Panc1 (cell line): Measurements from ENCODE around the gene ZNF692. TPM values are rescaled to one million over a fixed set of nuclear protein-coding genes. Genes with fewer than 3 reads are reported as not detected.

Experiments used
- ATAC-seq: fragments of 200-7000 bp; cut with Tn5 transposase; 2 replicates; pipeline ENCODE4 v1.9.1; 2020; ENCODE audit warnings: mild to moderate bottlenecking, moderate library complexity
- BruUV-seq: library from RNA; stranded (reverse); fragments of 400-500 nt; replicated peaks from 2 replicates; lab custom pipeline; 2021; lab: Mats Ljungman, UMichigan
- CTCF ChIA-PET: fragments of 300-600 bp; sonication (Branson Sonifier 250); formaldehyde crosslinking; loops from one replicate; lab custom pipeline; 2022; ENCODE audit warnings: antibody characterized with exemption; lab: Charles Lee
- POLR2A ChIA-PET: fragments of 300-600 bp; sonication (Branson Sonifier 250); formaldehyde crosslinking; loops from one replicate; lab custom pipeline; 2022; ENCODE audit warnings: antibody characterized with exemption; lab: Charles Lee
- DNase-seq: peaks from one replicate; pipeline ENCODE4 v3.0.0-alpha.2; 2010; ENCODE audit warnings: low read depth, low spot score
- H3K27ac ChIP-seq: 2 replicates; pipeline ENCODE4 v1.5.1; 2011; ENCODE audit warnings: mild to moderate bottlenecking, low read length, inconsistent platforms
- H3K27me3 ChIP-seq: fragments of 200-500 bp; sonication (Bioruptor generic); 2 replicates; pipeline ENCODE4 v1.6.0; 2014; ENCODE audit warnings: low read length, inconsistent platforms; ENCODE audit not compliant: control insufficient read depth, insufficient read depth
- H3K36me3 ChIP-seq: fragments of 200-500 bp; sonication (Bioruptor generic); 2 replicates; pipeline ENCODE4 v1.5.1; 2014; ENCODE audit warnings: inconsistent platforms, mild to moderate bottlenecking, low read length, moderate library complexity; ENCODE audit not compliant: control insufficient read depth, insufficient read depth
- H3K4me1 ChIP-seq: 2 replicates; pipeline ENCODE4 v1.5.1; 2011; ENCODE audit warnings: inconsistent platforms, mild to moderate bottlenecking, low read length, moderate library complexity; ENCODE audit not compliant: control insufficient read depth, insufficient read depth
- H3K4me3 ChIP-seq, 2 experiments: 2 replicates each; pipeline ENCODE4 v1.5.1; 2011 to 2012; ENCODE audit warnings: low read depth in 2 of 2, low read length in 2 of 2, mild to moderate bottlenecking in 2 of 2, inconsistent platforms in 1 of 2, moderate library complexity in 1 of 2
- H3K9me3 ChIP-seq: fragments of 200-500 bp; sonication (Bioruptor generic); 2 replicates; pipeline ENCODE4 v1.5.1; 2014; ENCODE audit warnings: low read depth, mild to moderate bottlenecking, inconsistent platforms, low read length, moderate library complexity; ENCODE audit not compliant: control insufficient read depth, insufficient read depth
- CTCF ChIP-seq: fragments of 450-650 bp; IDR thresholded peaks from 2 replicates; pipeline ENCODE4 v1.5.1; 2017; ENCODE audit warnings: mild to moderate bottlenecking
- POLR2AphosphoS5 ChIP-seq: IDR thresholded peaks from 2 replicates; pipeline ENCODE4 v1.6.1; 2012; ENCODE audit warnings: mild to moderate bottlenecking, low read depth, low read length, moderate library complexity
- REST ChIP-seq, 2 experiments: IDR thresholded peaks; 2 replicates each; pipeline ENCODE4 v1.6.1; 2011 to 2012; ENCODE audit warnings: low read depth in 2 of 2, control low read depth in 1 of 2, low read length in 1 of 2, mild to moderate bottlenecking in 1 of 2, moderate library complexity in 1 of 2; ENCODE audit not compliant: insufficient read depth in 1 of 2
- SIN3A ChIP-seq: IDR thresholded peaks from 2 replicates; pipeline ENCODE4 v1.6.1; 2012; ENCODE audit warnings: low read depth, mild to moderate bottlenecking, low read length, moderate library complexity, borderline replicate concordance; ENCODE audit not compliant: insufficient read depth
- TCF7L2 ChIP-seq: IDR thresholded peaks from 2 replicates; pipeline ENCODE4 v1.6.1; 2011; ENCODE audit warnings: mild to moderate bottlenecking, low read depth, low read length, inconsistent platforms
- in situ Hi-C: cut with HindIII; loops from 2 replicates; pipeline ENCODE4 v1.10.0; 2016; ENCODE audit warnings: low sequenced_read_pairs, low pct_unique_long_range_greater_than_20kb
- intact Hi-C: fragments of 100-400 bp; cut with micrococcal nuclease; formaldehyde crosslinking; loops from one replicate; pipeline ENCODE4 v1.10.0; 2022; ENCODE audit not compliant: unreplicated experiment
- total RNA-seq: library from RNA; stranded (reverse); gene quantifications from one replicate; pipeline ENCODE4 v1.2.1, GENCODE V29; 2021; ENCODE audit not compliant: unreplicated experiment

Gene ZNF692
- total RNA-seq, 1 experiment from 2014 or later = 62.3 TPM

GRCh38 chr1:248839168-248839555 lies 19.7 kb downstream of the ZNF692 start:
- Histone ChIP-seq H3K27me3 (peaks cover 2% of the 10 kb centered on the region; the same call in 1 of the 2 replicates), H3K4me3 (peak overlapping the region; percentile 80 to 95), H3K36me3 (no peaks in the 10 kb centered on the region; the same call in 1 of the 2 replicates), H3K27ac (peak overlapping the region; percentile 91), H3K4me1 (peaks cover 4% of the 10 kb centered on the region; the same call in 1 of the 2 replicates), H3K9me3 (no peaks in the 10 kb centered on the region)
- ChIA-PET POLR2A (interaction anchor here (0.6 kb wide), 1 partner anchor 14 kb away, joined by 11 read pairs; the partner anchor contains the start of gene SH3BP5L), CTCF (no interaction called here)
- intact Hi-C loops = no loop called here
- no TSS peak for BruUV-seq
- in situ Hi-C loops = no loop called here
- ATAC-seq (no peak), DNase-seq (no peak)
- no peak for TF ChIP-seq SIN3A
- TF ChIP-seq TCF7L2 = no peak
- TF ChIP-seq POLR2AphosphoS5 = no peak
- TF ChIP-seq REST (IDR thresholded peaks at IDR 0.05; ENCODE audit: insufficient read depth in 1 of 2, low read depth in 2 of 2, low read length in 1 of 2) = no peak
- no peak for TF ChIP-seq CTCF

- in situ Hi-C loops (no loop called here), intact Hi-C loops (no loop called here)
- TF ChIP-seq REST (IDR thresholded peaks at IDR 0.05; ENCODE audit: insufficient read depth in 1 of 2, low read depth in 2 of 2, low read length in 1 of 2) = 0 out of 4 replicates have a peak, but pooled peaks of 1 of the 2 experiments have one; percentile 29
- no peak; the same call in 1 of the 2 replicates for TF ChIP-seq POLR2AphosphoS5
- no peak for TF ChIP-seq CTCF
- TF ChIP-seq SIN3A = peak; percentile 18; the same call in 1 of the 2 replicates
- TF ChIP-seq TCF7L2 = no peak
- Histone ChIP-seq H3K9me3 (no peaks in the 10 kb centered on the region), H3K27ac (peak overlapping the region; percentile 91), H3K27me3 (peaks cover 2% of the 10 kb centered on the region; the same call in 1 of the 2 replicates), H3K4me3 (peak overlapping the region; percentile 80 to 95), H3K36me3 (no peaks in the 10 kb centered on the region; the same call in 1 of the 2 replicates), H3K4me1 (peaks cover 4% of the 10 kb centered on the region; the same call in 1 of the 2 replicates)
- DNase-seq (no peak), ATAC-seq (peak; percentile 88)
- ChIA-PET CTCF (interaction anchor here (0.9 kb wide), 1 partner anchor 12 kb away, joined by 3 read pairs; the partner anchor contains the start of gene SH3BP5L), POLR2A (interaction anchor here (1.0 kb wide), 1 partner anchor 11 kb away, joined by 4 read pairs; no protein-coding TSS in a partner anchor)
- BruUV-seq = no TSS peak
These were observed 20.3 kb downstream of the ZNF692 start for GRCh38 chr1:248838357-248839167.
